Fibroblast of lung (primary cell): ENCODE results near the gene DIP2C. TPM values are rescaled to one million over a fixed set of nuclear protein-coding genes. Genes with fewer than 3 reads are reported as not detected.

Experiments
- DNase-seq, 2 donors: peaks; one replicate each; pipeline versions ENCODE4 v3.0.0 to v3.0.0-alpha.2; 2010; ENCODE audit warnings: low read depth in 2 of 2
- H2AFZ ChIP-seq: 2 replicates; pipeline ENCODE4 v1.5.1; 2012; ENCODE audit warnings: low read length, control low read depth, inconsistent platforms
- H3K27ac ChIP-seq: 2 replicates; pipeline ENCODE4 v1.5.1; 2011; ENCODE audit warnings: low read length, control low read depth; ENCODE audit not compliant: insufficient read depth
- H3K27me3 ChIP-seq: 2 replicates; pipeline ENCODE4 v1.5.1; 2011; ENCODE audit warnings: mild to moderate bottlenecking, low read length; ENCODE audit not compliant: control insufficient read depth, insufficient read depth
- H3K36me3 ChIP-seq: 2 replicates; pipeline ENCODE4 v1.5.1; 2011; ENCODE audit warnings: low read length; ENCODE audit not compliant: control insufficient read depth, insufficient read depth
- H3K4me1 ChIP-seq: 2 replicates; pipeline ENCODE4 v1.5.1; 2011; ENCODE audit warnings: low read length; ENCODE audit not compliant: control insufficient read depth, insufficient read depth; ENCODE audit errors: extremely low read depth
- H3K4me2 ChIP-seq: 2 replicates; pipeline ENCODE4 v1.5.1; 2011; ENCODE audit warnings: low read length, control low read depth; ENCODE audit not compliant: insufficient read depth; ENCODE audit errors: extremely low read depth
- H3K4me3 ChIP-seq, 4 experiments: fragments of 200-600 bp in 1 of 4; sonication (generic) in 1 of 4; replicated peaks in 1 of 4; 2 replicates each; pipeline ENCODE4 v1.5.1; 2011 to 2016; ENCODE audit warnings: low read length in 4 of 4, low read depth in 3 of 4, mild to moderate bottlenecking in 3 of 4, control low read depth in 2 of 4, inconsistent platforms in 1 of 4, mixed read lengths in 1 of 4; ENCODE audit not compliant: insufficient read depth in 1 of 4; ENCODE audit errors: control extremely low read depth in 1 of 4
- H3K79me2 ChIP-seq: 2 replicates; pipeline ENCODE4 v1.5.1; 2012; ENCODE audit warnings: mild to moderate bottlenecking, low read length, inconsistent platforms; ENCODE audit not compliant: control insufficient read depth, insufficient read depth
- H3K9ac ChIP-seq: 2 replicates; pipeline ENCODE4 v1.5.1; 2011; ENCODE audit warnings: mild to moderate bottlenecking, low read length, control low read depth; ENCODE audit not compliant: insufficient read depth
- H3K9me3 ChIP-seq: 2 replicates; pipeline ENCODE4 v1.5.1; 2012; ENCODE audit warnings: low read depth, low read length; ENCODE audit not compliant: control insufficient read depth, insufficient read depth
- H4K20me1 ChIP-seq: 2 replicates; pipeline ENCODE4 v1.5.1; 2011; ENCODE audit warnings: low read length; ENCODE audit not compliant: control insufficient read depth, insufficient read depth; ENCODE audit errors: extremely low read depth
- CTCF ChIP-seq, 2 donors: IDR thresholded peaks in 1 of 2; conservative IDR thresholded peaks in 1 of 2; 1 replicate in 1 of 2; 2 replicates in 1 of 2; pipeline ENCODE4 v1.5.1; 2011 to 2012; ENCODE audit warnings: low read length in 2 of 2, control low read depth in 1 of 2, inconsistent platforms in 1 of 2, low read depth in 1 of 2, mild to moderate bottlenecking in 1 of 2
- EZH2 ChIP-seq: IDR thresholded peaks from 2 replicates; pipeline ENCODE4 v1.5.1; 2012; ENCODE audit warnings: low read length, control low read depth, mild to moderate bottlenecking; ENCODE audit errors: missing control alignments
- polyA plus RNA-seq, 2 donors: library from polyadenylated mRNA; depleted of rRNA in 1 of 2; stranded (reverse) in 1 of 2; unstranded in 1 of 2; fragments of >200 nt; gene quantifications; 2 replicates each; pipeline ENCODE4 v1.2.1, GENCODE V29; 2011 to 2012; ENCODE audit warnings: missing spikeins in 1 of 2
- total RNA-seq: library from RNA; depleted of rRNA; stranded (reverse); fragments of >200 nt; gene quantifications from 2 replicates; pipeline ENCODE4 v1.2.1, GENCODE V29; 2014

DIP2C gene
- total and polyA plus RNA-seq, 2 donors (not counting 1 experiment from before 2014, with no cell fraction given), result 10.7 to 18.3 TPM

GRCh38 chr10:411603-412002 lies 277.9 kb downstream of the DIP2C start:
- H3K9me3 ChIP-seq, result no peaks in the 10 kb centered on the region
- no peak for TF ChIP-seq CTCF (conservative IDR thresholded peaks at IDR 0.05 in 1 of 2, IDR thresholded peaks at IDR 0.05 in 1 of 2; ENCODE audit: low read depth in 1 of 2, low read length in 2 of 2)
- TF ChIP-seq EZH2, result no peak
- no peak overlapping the region for H2AFZ ChIP-seq
- no peak overlapping the region for H3K4me3 ChIP-seq
- H3K27me3 ChIP-seq, result no peaks in the 10 kb centered on the region
- no peak overlapping the region for H3K4me2 ChIP-seq
- H3K9ac ChIP-seq, result no peak overlapping the region
- H3K4me1 ChIP-seq, result no peaks in the 10 kb centered on the region
- no peaks in the 10 kb centered on the region for H3K79me2 ChIP-seq
- H3K27ac ChIP-seq, result no peak overlapping the region
- DNase-seq, result peak in 1 of 2 donors; percentile 48
- H4K20me1 ChIP-seq, result no peaks in the 10 kb centered on the region
- peaks cover 4% of the 10 kb centered on the region for H3K36me3 ChIP-seq

- H3K27me3 ChIP-seq, result no peaks in the 10 kb centered on the region
- no peaks in the 10 kb centered on the region for H4K20me1 ChIP-seq
- peaks cover 4% of the 10 kb centered on the region for H3K36me3 ChIP-seq
- H3K4me2 ChIP-seq, result no peak overlapping the region
- no peaks in the 10 kb centered on the region for H3K79me2 ChIP-seq
- H3K9me3 ChIP-seq, result no peaks in the 10 kb centered on the region
- H3K27ac ChIP-seq, result no peak overlapping the region
- no peak overlapping the region for H3K9ac ChIP-seq
- H2AFZ ChIP-seq, result no peak overlapping the region
- TF ChIP-seq CTCF (conservative IDR thresholded peaks at IDR 0.05 in 1 of 2, IDR thresholded peaks at IDR 0.05 in 1 of 2; ENCODE audit: low read depth in 1 of 2, low read length in 2 of 2) (no peak), EZH2 (no peak)
- H3K4me3 ChIP-seq, result no peak overlapping the region
- DNase-seq, result no peak
- H3K4me1 ChIP-seq, result peaks cover 2% of the 10 kb centered on the region
Measured at GRCh38 chr10:409408-410040, 279.9 kb downstream of the DIP2C start.

GRCh38 chr10:408236-408635 lies 281.2 kb downstream of the DIP2C start:
- H3K36me3 ChIP-seq, result no peaks in the 10 kb centered on the region
- no peak overlapping the region for H3K9ac ChIP-seq
- no peak overlapping the region for H3K4me2 ChIP-seq
- no peak overlapping the region for H3K4me3 ChIP-seq
- no peaks in the 10 kb centered on the region for H3K79me2 ChIP-seq
- H3K27me3 ChIP-seq, result no peaks in the 10 kb centered on the region
- no peaks in the 10 kb centered on the region for H4K20me1 ChIP-seq
- no peak for DNase-seq
- TF ChIP-seq CTCF (conservative IDR thresholded peaks at IDR 0.05 in 1 of 2, IDR thresholded peaks at IDR 0.05 in 1 of 2; ENCODE audit: low read depth in 1 of 2, low read length in 2 of 2) (no peak), EZH2 (no peak)
- H2AFZ ChIP-seq, result no peak overlapping the region
- no peak overlapping the region for H3K27ac ChIP-seq
- H3K9me3 ChIP-seq, result no peaks in the 10 kb centered on the region
- H3K4me1 ChIP-seq, result peaks cover 2% of the 10 kb centered on the region
